ENCODE data around the gene EXT2.

DNA sequence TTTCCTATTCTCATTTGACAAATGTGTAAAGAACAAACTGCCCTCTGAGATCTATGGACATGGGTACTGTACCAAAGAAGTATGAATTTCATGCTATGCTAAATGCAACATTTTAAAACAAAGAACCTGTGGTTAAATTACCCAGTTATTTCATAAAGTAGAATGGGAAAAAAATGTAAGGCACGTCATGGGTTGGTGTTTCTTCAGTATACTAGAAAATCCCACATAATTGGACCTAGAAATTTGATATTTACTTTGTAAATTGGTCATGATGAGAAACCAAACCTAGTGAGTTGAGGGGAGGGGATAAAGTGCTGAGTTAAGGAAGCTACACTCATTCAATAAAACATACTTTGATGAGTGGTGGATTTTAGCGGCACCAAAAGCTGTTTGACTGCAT, 110.4 kb downstream of the EXT2 start:
- TF ChIP-seq, protein P1, sequence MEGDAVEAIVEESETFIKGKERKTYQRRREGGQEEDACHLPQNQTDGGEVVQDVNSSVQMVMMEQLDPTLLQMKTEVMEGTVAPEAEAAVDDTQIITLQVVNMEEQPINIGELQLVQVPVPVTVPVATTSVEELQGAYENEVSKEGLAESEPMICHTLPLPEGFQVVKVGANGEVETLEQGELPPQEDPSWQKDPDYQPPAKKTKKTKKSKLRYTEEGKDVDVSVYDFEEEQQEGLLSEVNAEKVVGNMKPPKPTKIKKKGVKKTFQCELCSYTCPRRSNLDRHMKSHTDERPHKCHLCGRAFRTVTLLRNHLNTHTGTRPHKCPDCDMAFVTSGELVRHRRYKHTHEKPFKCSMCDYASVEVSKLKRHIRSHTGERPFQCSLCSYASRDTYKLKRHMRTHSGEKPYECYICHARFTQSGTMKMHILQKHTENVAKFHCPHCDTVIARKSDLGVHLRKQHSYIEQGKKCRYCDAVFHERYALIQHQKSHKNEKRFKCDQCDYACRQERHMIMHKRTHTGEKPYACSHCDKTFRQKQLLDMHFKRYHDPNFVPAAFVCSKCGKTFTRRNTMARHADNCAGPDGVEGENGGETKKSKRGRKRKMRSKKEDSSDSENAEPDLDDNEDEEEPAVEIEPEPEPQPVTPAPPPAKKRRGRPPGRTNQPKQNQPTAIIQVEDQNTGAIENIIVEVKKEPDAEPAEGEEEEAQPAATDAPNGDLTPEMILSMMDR (IDR thresholded peaks at IDR 0.05) = no peak
- TF ChIP-seq POLR2A (IDR thresholded peaks at IDR 0.05) = no peak

Data from testis (tissue), 2 donors.